H54 (cell line): ENCODE measurements around the gene BTBD10.
"Not testable (repeated sequence)": the region's sequence is repeated elsewhere in the genome, so short reads cannot be mapped to it uniquely, and the experiment has no call there.

Experiments used
- DNase-seq: peaks from one replicate; pipeline ENCODE4 v3.0.0; 2011; ENCODE audit warnings: low spot score, mixed read lengths; ENCODE audit not compliant: insufficient read length
- FAIRE-seq: peaks from 3 replicates; lab custom pipeline; 2011; peaks lifted over from hg19 to GRCh38; lab: Jason Lieb, UNC
- POLR2A ChIP-seq: IDR thresholded peaks from 2 replicates; pipeline ENCODE4 v1.6.1; 2011; ENCODE audit warnings: low read depth, mild to moderate bottlenecking, low read length

The BTBD10 gene

GRCh38 chr11:13463779-13464290 lies 813 bp upstream of the BTBD10 start:
- no peak for DNase-seq
- no peak for FAIRE-seq
- TF ChIP-seq POLR2A, result no peak

GRCh38 chr11:13462311-13462900 lies 616 bp downstream of the BTBD10 start:
- peak; percentile 70 for FAIRE-seq

GRCh38 chr11:13461291-13461690 lies 1.7 kb downstream of the BTBD10 start:
- TF ChIP-seq POLR2A, result no peak
- FAIRE-seq, result no peak
- DNase-seq, result no peak

More at GRCh38 chr11:13462311-13462900, 616 bp downstream of the BTBD10 start:
- DNase-seq, result peak; percentile 33
- TF ChIP-seq POLR2A, result no peak

- FAIRE-seq (no peak), DNase-seq (no peak)
- TF ChIP-seq POLR2A, result no peak
Observed at GRCh38 chr11:13450832-13451397, 12.1 kb downstream of the BTBD10 start.

- FAIRE-seq, result no peak
- DNase-seq, result no peak
- TF ChIP-seq POLR2A, result no peak
Observed at GRCh38 chr11:13449522-13449921, 13.5 kb downstream of the BTBD10 start.

GRCh38 chr11:13448876-13449275 lies 14.1 kb downstream of the BTBD10 start:
- DNase-seq (no peak), FAIRE-seq (no peak)
- no peak for TF ChIP-seq POLR2A

- FAIRE-seq, result no peak
- no peak for DNase-seq
- TF ChIP-seq POLR2A, result no peak
Observed at GRCh38 chr11:13446444-13446843, 16.6 kb downstream of the BTBD10 start.

GRCh38 chr11:13445588-13445987 lies 17.4 kb downstream of the BTBD10 start:
- TF ChIP-seq POLR2A, result no peak
- DNase-seq (no peak), FAIRE-seq (peak; percentile 27)

GRCh38 chr11:13440100-13440855 lies 22.7 kb downstream of the BTBD10 start:
- DNase-seq (peak; percentile 12), FAIRE-seq (peak; percentile 99)
- TF ChIP-seq POLR2A, result no peak

GRCh38 chr11:13438291-13438690 lies 24.7 kb downstream of the BTBD10 start:
- no peak for TF ChIP-seq POLR2A
- DNase-seq, result no peak
- FAIRE-seq, result no peak

GRCh38 chr11:13436836-13437235 lies 26.2 kb downstream of the BTBD10 start:
- DNase-seq, FAIRE-seq: not testable (repeated sequence)

- no peak for TF ChIP-seq POLR2A
- FAIRE-seq (peak; percentile 53), DNase-seq (no peak)
Observed at GRCh38 chr11:13434247-13435205, 28.5 kb downstream of the BTBD10 start.

- no peak for TF ChIP-seq POLR2A
- DNase-seq (no peak), FAIRE-seq (no peak)
Observed at GRCh38 chr11:13433437-13433836, 29.6 kb downstream of the BTBD10 start.
